ENCODE measurements around the gene OR2T12.
"Not testable (repeated sequence)": the region's sequence is repeated elsewhere in the genome, so short reads cannot be mapped to it uniquely, and the experiment has no call there.

Gene OR2T12, protein sequence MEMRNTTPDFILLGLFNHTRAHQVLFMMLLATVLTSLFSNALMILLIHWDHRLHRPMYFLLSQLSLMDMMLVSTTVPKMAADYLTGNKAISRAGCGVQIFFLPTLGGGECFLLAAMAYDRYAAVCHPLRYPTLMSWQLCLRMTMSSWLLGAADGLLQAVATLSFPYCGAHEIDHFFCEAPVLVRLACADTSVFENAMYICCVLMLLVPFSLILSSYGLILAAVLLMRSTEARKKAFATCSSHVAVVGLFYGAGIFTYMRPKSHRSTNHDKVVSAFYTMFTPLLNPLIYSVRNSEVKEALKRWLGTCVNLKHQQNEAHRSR

DNA sequence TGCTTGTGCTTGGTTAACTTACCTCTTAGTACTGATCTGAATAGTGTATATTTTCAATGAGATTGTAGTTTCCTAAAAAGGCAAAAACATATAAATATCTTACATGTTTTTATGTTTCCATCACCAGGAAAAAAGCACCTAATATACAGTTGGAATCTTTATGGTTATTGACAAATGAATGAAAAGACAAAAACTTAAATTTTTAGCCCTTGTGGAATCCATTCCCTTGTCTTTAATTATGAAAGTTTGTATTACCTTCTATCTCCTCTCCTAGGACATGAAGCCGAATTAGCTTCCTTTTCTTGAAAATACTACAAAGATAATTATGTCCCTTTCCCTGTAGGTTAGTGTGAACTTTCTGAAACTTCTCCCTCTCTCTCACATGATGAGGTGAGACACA lies at the start of gene OR2T12:
OR2T12 (minus strand) TSS at position 101 of the 400 bp plus-strand sequence. CDS start 7,846 bp downstream, outside the sequence.
- no peak for DNase-seq

DNA sequence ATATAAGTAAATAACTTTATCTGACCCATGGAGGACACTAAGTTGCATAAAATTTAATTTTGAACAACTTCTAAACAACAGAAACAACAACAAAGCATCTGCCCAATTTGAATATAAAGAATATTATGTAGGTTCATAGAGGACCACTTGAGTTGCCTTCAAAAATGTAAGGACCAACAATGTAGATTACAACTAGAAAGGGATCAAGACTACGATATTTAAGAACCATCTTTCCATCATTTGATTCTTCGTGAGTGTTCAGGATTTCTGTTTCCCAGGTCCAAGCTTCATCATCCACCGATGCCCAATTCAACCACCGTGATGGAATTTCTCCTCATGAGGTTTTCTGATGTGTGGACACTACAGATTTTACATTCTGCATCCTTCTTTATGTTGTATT lies 45.3 kb upstream of the OR2T12 start, which contains the start of gene OR14C36:
OR14C36 (plus strand) TSS at position 301 of the 400 bp plus-strand sequence; CDS start at position 301, 0 bp downstream.
- DNase-seq = no peak

DNA sequence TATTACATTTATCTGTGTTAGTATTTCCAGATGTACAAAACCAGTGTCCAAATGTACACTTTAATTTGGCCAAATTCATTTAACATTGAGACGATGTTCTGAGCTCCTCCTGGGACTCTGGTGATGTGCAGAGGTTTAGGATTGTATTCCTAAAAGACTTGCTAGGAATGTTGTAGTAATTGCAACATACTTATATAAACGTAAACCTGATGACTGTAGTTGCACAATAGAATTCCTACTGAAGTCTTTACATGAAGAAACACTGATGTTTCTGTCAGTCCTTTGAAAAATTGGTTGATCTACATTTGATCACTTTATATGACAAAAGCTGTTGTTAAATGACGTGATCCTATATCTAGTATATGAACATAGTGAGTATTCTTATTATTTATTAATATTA lies 40.2 kb upstream of the OR2T12 start:
- DNase-seq = no peak

DNA sequence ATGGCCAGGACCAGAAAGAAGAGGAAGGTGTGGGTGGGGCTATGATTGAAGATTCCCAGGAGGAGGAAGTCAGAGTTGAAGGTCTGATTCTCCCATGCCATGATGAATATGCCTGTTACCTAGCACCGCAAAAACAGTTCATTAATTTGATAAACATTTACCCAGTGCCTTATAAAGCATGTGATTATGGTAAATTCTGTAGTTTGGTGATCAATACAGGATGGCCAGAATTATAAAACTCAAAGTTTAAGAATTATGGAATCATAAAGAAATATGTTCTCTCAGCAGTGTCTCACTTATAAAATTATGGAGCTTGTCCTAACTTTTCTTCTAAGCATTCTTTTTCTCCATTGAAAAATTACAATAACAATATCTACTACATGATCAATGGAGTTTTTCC lies 21.2 kb upstream of the OR2T12 start, which contains the start of gene OR2M7:
OR2M7 (minus strand) TSS at position 101 of the 400 bp plus-strand sequence; CDS start at position 101, 0 bp downstream.
- DNase-seq = no peak

DNA sequence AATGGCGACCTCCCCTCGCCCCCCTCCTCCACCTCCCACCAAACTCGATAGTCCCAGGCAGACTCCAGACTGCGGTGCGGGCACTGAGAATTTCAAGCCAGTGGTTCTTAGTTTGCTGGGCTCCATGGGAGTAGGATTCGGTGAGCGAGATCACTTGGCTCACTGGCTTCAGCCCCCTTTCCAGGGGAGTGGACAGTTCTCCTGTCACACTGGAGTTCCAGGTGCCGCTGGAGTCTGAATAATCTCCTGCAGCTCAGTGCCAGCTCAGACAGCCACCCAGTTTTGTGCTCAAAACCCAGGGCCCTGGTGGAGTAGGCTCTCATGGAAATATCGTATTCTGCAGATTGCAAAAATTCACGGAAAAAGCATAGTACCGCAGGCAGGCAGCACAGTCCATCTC lies 13.6 kb upstream of the OR2T12 start:
- no peak for DNase-seq

DNA sequence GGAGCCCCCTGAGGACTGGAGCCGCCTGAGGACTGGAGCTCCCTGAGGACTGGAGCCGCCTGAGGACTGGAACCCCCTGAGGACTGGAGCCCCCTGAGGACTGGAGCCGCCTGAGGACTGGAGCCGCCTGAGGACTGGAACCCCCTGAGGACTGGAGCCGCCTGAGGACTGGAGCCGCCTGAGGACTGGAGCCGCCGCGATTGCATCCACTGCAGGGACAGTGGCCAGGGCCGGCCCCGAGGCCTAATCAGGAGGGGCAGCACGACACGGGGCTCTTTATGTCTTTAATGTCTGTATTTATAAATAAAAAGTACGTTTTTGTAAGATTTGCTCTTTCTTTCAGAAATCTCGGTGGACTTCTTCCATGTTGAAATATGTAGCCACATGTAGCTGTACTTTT lies 3.5 kb upstream of the OR2T12 start:
- not testable (repeated sequence) for DNase-seq

DNA sequence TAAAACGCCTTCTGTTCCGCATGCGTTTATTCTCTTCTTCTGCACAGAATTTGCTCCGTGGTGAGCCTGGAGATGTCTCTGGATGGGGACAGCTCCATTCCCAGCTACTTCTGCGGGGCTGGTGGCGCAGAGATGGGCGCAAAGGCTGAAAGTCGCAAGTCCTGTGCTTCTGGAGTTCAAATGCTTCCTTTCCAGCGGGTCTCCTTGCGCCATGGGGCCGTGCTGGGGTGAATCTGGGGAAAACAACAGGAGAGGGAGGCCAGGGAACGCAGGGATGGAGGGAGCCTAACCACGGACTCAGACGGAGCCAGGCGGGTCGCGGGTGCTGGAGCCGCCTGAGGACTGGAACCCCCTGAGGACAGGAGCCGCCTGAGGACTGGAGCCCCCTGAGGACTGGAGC lies 2.9 kb upstream of the OR2T12 start:
- DNase-seq = no peak

DNA sequence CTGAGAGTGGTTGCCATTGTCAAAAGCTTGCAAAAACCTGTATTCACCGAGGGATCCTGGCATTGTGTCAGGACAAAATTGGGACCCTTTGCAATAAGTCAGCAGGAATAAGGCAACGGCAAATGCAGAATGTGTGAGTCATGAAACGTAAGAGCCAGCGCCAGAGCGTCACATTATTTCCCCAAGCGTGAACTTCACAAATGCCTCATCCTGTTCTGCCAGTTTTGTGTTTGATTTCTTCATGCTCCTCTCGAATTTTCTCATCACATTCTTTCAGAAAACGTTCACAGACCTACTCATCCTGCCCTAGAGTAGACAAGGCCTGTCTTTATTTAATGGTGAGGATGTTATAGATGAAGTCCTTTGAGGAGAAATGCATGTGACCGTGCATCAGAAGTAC lies 2.4 kb upstream of the OR2T12 start:
- DNase-seq = not testable (repeated sequence)

DNA sequence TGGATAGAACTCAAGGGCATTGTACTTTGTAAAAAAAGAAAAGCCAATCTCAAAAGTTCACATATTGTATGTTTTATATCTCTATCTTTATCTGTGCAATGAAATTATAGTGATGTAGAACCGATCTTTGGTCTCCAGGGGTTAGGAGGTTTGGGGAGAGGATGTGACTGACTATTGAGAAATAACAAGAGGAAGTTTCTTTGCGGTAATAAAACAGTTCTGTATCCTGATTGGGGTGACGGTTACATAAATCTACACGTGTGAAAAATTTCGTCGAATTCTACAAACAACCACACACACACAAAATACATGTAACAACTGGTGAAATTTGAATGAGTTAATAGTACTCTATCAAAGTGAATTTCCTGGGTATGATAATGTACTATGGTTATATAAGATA lies 14.8 kb downstream of the OR2T12 start:
- DNase-seq = no peak

DNA sequence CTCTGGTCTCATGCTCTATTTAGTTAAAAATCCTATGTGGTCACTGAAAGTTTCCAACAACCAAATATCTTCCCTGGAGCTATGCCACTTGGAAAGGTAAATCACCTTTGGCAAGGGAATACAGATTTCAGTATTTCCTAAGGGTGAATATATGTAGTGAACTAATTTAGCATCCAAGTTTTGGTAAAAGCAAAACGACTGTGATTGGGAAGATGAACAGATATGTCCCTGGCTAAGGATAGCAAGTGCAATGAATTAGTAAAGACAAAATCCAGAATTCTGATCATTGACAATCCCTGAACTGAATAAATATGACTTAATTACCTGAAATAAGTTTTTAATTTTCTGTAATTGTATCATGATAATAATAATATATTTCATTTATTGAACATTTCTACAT lies 25.3 kb downstream of the OR2T12 start, which contains the start of gene OR2T33:
OR2T33 (minus strand) TSS at position 101 of the 400 bp plus-strand sequence. CDS start 4,162 bp downstream, outside the sequence.
- no peak for DNase-seq

DNA sequence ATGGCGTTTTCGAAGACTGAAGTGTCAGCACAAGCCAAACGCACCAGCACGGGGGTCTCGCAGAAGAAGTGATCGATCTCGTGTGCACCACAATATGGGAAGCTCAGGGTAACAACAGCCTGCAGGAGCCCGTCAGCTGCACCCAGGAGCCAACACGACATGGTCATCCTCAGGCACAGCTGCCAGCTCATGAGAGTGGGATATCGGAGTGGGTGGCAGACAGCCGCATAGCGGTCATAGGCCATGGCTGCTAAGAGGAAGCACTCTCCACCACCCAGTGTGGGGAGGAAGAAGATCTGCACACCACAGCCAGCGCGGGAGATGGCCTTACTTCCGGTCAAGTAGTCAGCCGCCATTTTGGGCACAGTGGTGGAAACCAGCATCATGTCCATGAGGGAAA lies 30.0 kb downstream of the OR2T12 start:
- DNase-seq = not testable (repeated sequence)

DNA sequence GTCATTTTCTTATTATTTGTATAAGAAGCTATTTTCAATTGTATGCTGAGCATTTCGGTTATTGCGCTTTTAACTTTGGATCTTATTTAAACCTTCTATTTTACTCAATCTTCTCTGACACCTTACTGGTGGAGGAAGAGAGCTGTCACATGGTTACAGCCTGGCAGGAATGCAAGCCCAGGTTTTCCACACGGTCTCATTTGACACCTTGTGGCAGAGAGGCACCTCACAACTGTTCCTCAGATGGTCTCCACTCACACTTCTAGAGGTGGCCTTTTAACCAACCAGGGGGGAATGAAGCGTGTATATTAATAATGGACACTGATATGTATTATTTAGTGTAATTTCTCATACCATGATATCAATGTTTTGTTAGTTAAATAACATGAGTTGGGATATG lies 35.0 kb downstream of the OR2T12 start:
- DNase-seq = no peak

DNA sequence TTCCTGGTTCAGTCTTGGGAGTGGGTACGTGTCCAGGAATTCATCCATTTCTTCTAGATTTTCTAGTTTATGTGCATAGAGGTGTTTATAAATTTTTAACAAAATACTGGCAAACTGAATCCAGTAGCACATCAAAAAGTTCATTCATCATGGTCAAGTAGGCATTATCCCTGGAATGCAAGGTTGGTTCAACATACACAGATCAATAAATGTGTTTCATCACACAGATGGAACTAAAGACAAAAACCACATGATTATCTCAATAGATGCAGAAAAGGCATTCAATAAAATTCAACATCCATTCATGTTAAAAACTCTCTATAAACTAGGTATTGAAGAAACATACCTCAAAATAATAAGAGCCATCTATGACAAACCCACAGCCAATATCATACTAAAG lies 43.9 kb downstream of the OR2T12 start:
- DNase-seq = not testable (repeated sequence)

DNA sequence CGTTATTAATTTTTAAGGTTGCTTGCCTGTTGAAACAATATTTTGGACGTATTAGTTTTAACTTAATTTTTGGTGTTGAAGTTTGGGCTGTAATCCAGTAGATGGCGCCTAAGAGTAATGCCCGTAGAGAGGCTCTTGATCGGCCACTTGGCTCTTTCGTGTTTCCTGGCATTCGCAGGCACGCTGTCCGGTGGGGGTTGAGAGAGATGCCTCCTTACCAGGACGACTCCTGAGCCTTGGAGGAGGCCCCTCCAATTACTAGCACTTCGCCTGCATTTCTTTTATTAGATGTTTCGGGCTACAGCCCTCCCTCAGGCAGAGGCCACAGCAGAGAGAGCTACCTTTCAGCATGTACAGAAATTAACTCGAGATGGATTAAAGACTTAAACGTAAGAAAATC lies 60.0 kb downstream of the OR2T12 start:
- peak in 26 of 56 donors; percentile 0 to 49 (median 12) for DNase-seq

All from amygdala (tissue), 56 donors.